Karpas-422 (cell line): Measurements from ENCODE around the gene CDKN2B-AS1. TPM values are rescaled to one million over a fixed set of nuclear protein-coding genes. Genes with fewer than 3 reads are reported as not detected.
"Not testable (repeated sequence)": the region's sequence is repeated elsewhere in the genome, so short reads cannot be mapped to it uniquely, and the experiment has no call there.

ENCODE experiments used
- DNase-seq: peaks from one replicate; pipeline ENCODE4 v3.0.0-alpha.2; 2015
- H2AFZ ChIP-seq: fragments of 200-600 bp; sonication (generic); 2 replicates; pipeline ENCODE4 v1.6.1; 2014; ENCODE audit warnings: antibody characterized with exemption, low read length, mixed read lengths
- H3K27ac ChIP-seq: fragments of 200-600 bp; sonication (generic); 2 replicates; pipeline ENCODE4 v1.5.1; 2014; ENCODE audit warnings: mild to moderate bottlenecking, low read length, moderate library complexity
- H3K27me3 ChIP-seq: fragments of 200-600 bp; sonication (generic); 2 replicates; pipeline ENCODE4 v1.6.1; 2014; ENCODE audit warnings: low read length, mixed read lengths
- H3K36me3 ChIP-seq: fragments of 200-600 bp; sonication (generic); 2 replicates; pipeline ENCODE4 v1.6.1; 2014; ENCODE audit warnings: low read length, mixed read lengths; ENCODE audit not compliant: insufficient read depth
- H3K4me1 ChIP-seq: fragments of 200-600 bp; sonication (generic); 2 replicates; pipeline ENCODE4 v1.6.1; 2014; ENCODE audit warnings: mild to moderate bottlenecking, low read length, mixed read lengths
- H3K4me2 ChIP-seq: fragments of 200-600 bp; sonication (generic); 2 replicates; pipeline ENCODE4 v1.6.1; 2014; ENCODE audit warnings: low read length, low read depth, mild to moderate bottlenecking; ENCODE audit not compliant: poor library complexity, severe bottlenecking
- H3K4me3 ChIP-seq: fragments of 200-600 bp; sonication (generic); 2 replicates; pipeline ENCODE4 v1.5.1; 2014; ENCODE audit warnings: mild to moderate bottlenecking, antibody characterized with exemption, low read length, mixed read lengths
- H3K79me2 ChIP-seq: fragments of 200-600 bp; sonication (generic); 2 replicates; pipeline ENCODE4 v1.6.1; 2014; ENCODE audit warnings: mild to moderate bottlenecking, low read length, mixed read lengths
- H3K9ac ChIP-seq: fragments of 200-600 bp; sonication (generic); 2 replicates; pipeline ENCODE4 v1.6.0; 2014; ENCODE audit warnings: low read length
- H3K9me2 ChIP-seq: fragments of 200-600 bp; sonication (generic), shearing (Covaris generic); replicated peaks from 2 replicates; pipeline ENCODE4 v1.6.0; 2014; ENCODE audit warnings: mild to moderate bottlenecking, low read length, moderate library complexity; ENCODE audit not compliant: insufficient read depth
- H3K9me3 ChIP-seq: fragments of 300-700, 200-600 bp; sonication (generic); 2 replicates; pipeline ENCODE4 v1.6.1; 2014; ENCODE audit warnings: low read length, mixed read lengths
- H4K20me1 ChIP-seq: fragments of 200-600 bp; sonication (generic); 2 replicates; pipeline ENCODE4 v1.6.1; 2014; ENCODE audit warnings: mild to moderate bottlenecking, antibody characterized with exemption, low read length, low read depth; ENCODE audit not compliant: insufficient read depth
- total RNA-seq: library from RNA; depleted of rRNA; stranded (reverse); fragments of >200 nt; shearing (Covaris generic); gene quantifications from 2 replicates; pipeline ENCODE4 v1.2.3, GENCODE V29; 2014; ENCODE audit warnings: low replicate concordance

Gene CDKN2B-AS1
- total RNA-seq, 1 experiment from 2014 or later, result 35.3 TPM

DNA sequence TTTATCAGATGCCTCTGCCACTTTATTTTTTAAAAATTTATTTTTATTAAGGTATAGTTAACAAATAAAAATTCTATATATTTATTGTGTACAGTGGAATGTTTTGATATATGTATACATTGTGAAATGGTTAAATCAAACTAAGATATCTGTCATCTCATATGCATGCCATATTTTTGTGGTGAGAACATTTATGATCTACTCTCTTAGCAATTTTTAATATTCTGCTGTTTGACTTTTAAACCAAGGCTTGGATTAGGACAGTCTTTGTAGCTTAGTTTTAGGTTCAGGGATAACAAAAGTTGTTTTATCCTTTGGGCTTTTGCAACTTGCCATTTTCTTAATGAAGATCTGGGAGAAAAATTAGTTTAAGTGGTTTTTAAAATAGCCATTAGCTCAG is 60.5 kb downstream of the CDKN2B-AS1 start:
- Histone ChIP-seq H3K4me3 (no peak overlapping the region), H3K79me2 (no peaks in the 10 kb centered on the region), H3K27ac (no peak overlapping the region), H4K20me1 (no peaks in the 10 kb centered on the region), H3K27me3 (no peaks in the 10 kb centered on the region), H3K9me3 (no peaks in the 10 kb centered on the region), H3K4me2 (no peak overlapping the region), H2AFZ (no peak overlapping the region), H3K36me3 (peaks cover 29% of the 10 kb centered on the region), H3K4me1 (peaks cover 2% of the 10 kb centered on the region; the same call in 1 of the 2 replicates), H3K9me2 (no peaks in the 10 kb centered on the region), H3K9ac (no peak overlapping the region)
- no peak for DNase-seq

DNA sequence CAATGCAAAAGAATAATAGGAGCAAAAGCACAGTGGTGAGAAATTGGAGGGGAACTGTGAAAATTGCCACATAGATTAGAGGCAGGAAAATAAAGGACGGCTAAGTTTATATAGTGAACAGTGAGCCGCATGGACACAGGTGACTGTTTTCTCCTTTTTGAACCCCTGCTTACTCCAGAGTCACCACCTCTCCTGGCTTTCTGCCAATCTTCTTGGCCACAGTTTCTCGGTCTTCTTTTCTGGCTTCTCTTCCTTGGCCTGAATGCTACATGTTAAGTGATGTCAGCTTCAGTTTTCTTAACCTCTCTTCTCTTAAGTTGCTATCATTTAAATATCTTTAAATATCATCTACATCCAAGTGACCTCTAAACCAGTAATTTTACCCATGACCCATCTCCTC is 61.8 kb downstream of the CDKN2B-AS1 start:
- Histone ChIP-seq H3K4me2 (no peak overlapping the region), H2AFZ (no peak overlapping the region), H3K36me3 (peaks cover 27% of the 10 kb centered on the region), H3K79me2 (no peaks in the 10 kb centered on the region), H3K9ac (no peak overlapping the region), H3K27ac (no peak overlapping the region), H3K9me2 (no peaks in the 10 kb centered on the region), H3K4me3 (no peak overlapping the region), H3K4me1 (peaks cover 2% of the 10 kb centered on the region; the same call in 1 of the 2 replicates), H3K9me3 (no peaks in the 10 kb centered on the region), H4K20me1 (no peaks in the 10 kb centered on the region), H3K27me3 (no peaks in the 10 kb centered on the region)
- no peak for DNase-seq

DNA sequence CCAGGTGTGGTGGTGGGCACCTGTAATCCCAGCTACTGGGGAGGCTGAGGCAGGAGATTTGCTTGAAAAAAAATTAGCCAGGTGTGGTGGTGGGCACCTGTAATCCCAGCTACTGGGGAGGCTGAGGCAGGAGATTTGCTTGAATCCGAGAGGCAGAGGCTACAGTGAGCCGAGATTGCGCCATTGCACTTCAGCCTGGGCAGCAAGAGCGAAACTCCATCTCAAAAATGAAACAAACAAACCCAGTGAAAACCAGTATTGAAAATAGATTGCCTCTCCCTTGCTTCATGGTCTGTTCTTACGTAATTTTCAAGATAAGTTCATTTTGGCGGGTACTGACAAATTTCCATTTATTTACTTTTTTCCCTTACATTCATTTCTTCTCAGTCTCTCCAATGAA is 63.4 kb downstream of the CDKN2B-AS1 start:
- peaks cover 27% of the 10 kb centered on the region for H3K36me3 ChIP-seq
- H3K9ac ChIP-seq, H4K20me1 ChIP-seq, H3K27me3 ChIP-seq, H3K9me3 ChIP-seq, H3K4me1 ChIP-seq, DNase-seq, H3K4me3 ChIP-seq, H3K9me2 ChIP-seq, H3K27ac ChIP-seq, H3K4me2 ChIP-seq, H3K79me2 ChIP-seq, H2AFZ ChIP-seq: not testable (repeated sequence)

DNA sequence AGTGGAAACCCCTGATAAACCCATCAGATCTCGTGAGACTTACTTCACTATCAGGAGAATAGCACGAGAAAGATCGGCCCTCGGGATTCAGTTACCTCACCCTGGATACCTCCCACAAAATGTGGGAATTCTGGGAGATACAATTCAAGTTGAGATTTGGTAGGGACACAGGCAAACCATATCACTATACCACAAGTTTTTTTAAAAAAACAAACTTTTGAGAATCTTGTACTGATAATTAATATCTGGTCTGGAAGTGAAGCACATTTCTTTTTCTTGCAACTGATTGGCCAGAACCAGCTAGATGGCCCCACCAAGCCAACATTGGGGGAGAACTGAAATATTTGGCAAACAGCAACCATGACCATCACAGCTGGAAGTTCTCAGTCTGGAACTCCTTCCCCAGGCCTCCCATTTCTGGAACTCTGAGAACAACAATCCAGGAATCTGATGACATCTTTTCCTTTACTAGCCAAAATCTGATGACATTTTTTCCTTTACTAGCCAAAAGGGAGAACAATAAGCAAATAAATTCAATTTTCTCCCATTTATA is 66.3 kb downstream of the CDKN2B-AS1 start:
- no peaks in the 10 kb centered on the region for H3K9me3 ChIP-seq
- no peak for DNase-seq
- H3K4me2 ChIP-seq, result no peak overlapping the region
- H3K36me3 ChIP-seq, result peaks cover 17% of the 10 kb centered on the region
- no peaks in the 10 kb centered on the region for H3K79me2 ChIP-seq
- H4K20me1 ChIP-seq, result no peaks in the 10 kb centered on the region
- no peak overlapping the region for H3K27ac ChIP-seq
- H3K4me3 ChIP-seq, result no peak overlapping the region
- H2AFZ ChIP-seq, result no peak overlapping the region
- no peak overlapping the region for H3K9ac ChIP-seq
- no peaks in the 10 kb centered on the region for H3K9me2 ChIP-seq
- peaks cover 2% of the 10 kb centered on the region; the same call in 1 of the 2 replicates for H3K4me1 ChIP-seq
- H3K27me3 ChIP-seq, result no peaks in the 10 kb centered on the region

DNA sequence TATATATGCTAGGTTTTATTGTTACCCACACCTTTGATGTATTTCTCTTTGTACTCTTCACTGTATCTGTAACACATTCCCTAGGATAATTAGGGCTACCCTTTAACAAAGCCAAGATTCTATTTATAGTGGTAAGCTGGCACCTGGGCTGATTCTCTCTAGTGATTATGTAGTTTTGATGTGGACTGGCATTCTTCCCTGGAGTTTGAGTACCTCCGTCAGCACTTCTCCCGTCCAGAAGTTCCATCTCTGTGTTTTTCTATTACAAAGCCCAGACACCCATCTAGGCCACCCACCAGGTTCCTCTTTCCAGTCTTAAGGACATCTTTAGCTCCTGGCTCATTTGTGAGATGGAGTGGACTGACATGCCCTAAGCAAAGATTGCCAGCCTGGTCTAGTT is 70.4 kb downstream of the CDKN2B-AS1 start:
- Histone ChIP-seq H3K9me3 (no peaks in the 10 kb centered on the region), H3K4me3 (no peak overlapping the region), H3K27me3 (no peaks in the 10 kb centered on the region), H3K4me2 (no peak overlapping the region), H2AFZ (no peak overlapping the region), H3K4me1 (no peaks in the 10 kb centered on the region), H3K9ac (no peak overlapping the region), H3K79me2 (no peaks in the 10 kb centered on the region), H3K9me2 (no peaks in the 10 kb centered on the region), H4K20me1 (no peaks in the 10 kb centered on the region), H3K36me3 (no peaks in the 10 kb centered on the region), H3K27ac (no peak overlapping the region)
- no peak for DNase-seq

DNA sequence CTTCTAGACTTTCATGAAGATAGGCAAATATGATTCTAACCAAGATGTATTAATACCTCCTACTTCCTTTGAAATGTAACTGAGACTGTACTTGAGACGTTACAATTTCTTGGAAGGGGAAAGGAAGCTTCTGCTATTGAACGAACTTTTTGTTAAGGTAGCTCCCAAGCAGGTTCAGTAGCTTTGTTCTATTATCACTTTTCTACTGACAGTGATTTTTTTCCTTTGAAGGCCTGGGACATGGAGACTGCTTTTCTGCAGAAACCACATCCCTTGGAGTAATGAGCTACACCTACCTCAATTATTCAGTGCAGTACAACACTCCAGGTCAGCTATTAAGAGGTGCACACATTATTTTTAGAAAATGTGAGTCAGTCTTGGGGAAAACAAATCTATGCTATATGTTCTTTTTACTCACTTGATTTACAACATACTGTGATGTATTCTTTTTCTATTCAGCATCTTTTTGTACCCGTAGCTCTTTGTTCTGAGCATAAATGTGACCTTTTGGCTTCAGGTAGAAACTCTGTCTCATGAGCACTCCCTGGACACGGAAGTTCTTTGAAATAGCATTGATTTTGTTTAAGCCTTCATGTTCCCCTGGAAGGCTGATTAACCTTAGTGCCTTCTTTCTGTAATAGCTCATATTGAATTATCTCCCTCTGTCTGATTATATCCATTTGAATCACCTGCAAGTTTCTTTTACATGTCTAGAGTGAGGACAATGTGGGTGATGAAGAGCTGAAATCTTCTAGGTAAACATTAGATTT is 71.0 kb downstream of the CDKN2B-AS1 start:
- H3K4me2 ChIP-seq, result no peak overlapping the region
- H2AFZ ChIP-seq, result no peak overlapping the region
- H3K9me3 ChIP-seq, result no peaks in the 10 kb centered on the region
- H3K4me1 ChIP-seq, result no peaks in the 10 kb centered on the region
- no peak for DNase-seq
- H3K79me2 ChIP-seq, result no peaks in the 10 kb centered on the region
- no peak overlapping the region for H3K27ac ChIP-seq
- no peaks in the 10 kb centered on the region for H3K36me3 ChIP-seq
- no peaks in the 10 kb centered on the region for H4K20me1 ChIP-seq
- no peak overlapping the region for H3K9ac ChIP-seq
- no peak overlapping the region for H3K4me3 ChIP-seq
- H3K27me3 ChIP-seq, result no peaks in the 10 kb centered on the region
- H3K9me2 ChIP-seq, result no peaks in the 10 kb centered on the region

DNA sequence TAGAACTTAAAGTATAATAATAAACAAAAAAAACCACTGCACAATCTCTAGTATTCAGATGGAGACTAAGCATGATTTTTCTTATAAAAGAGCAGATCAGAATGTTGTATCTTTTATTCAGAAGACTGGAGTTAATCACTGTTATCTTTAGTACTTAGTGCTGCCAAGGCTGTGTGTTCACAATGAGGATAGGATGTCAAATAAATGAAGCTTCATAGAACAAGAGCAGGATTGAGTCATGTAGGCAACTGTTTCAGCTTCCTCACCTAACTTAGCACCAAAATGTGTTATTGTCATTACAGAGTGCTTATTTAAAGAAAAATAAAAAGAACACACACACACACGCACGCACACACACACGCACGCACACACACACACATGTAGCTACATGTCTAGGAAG is 72.6 kb downstream of the CDKN2B-AS1 start:
- no peak overlapping the region for H3K9ac ChIP-seq
- H3K9me3 ChIP-seq, result no peaks in the 10 kb centered on the region
- no peaks in the 10 kb centered on the region for H3K4me1 ChIP-seq
- H3K9me2 ChIP-seq, result no peaks in the 10 kb centered on the region
- H3K36me3 ChIP-seq, result no peaks in the 10 kb centered on the region
- H3K27me3 ChIP-seq, result no peaks in the 10 kb centered on the region
- H4K20me1 ChIP-seq, result no peaks in the 10 kb centered on the region
- no peak overlapping the region for H3K27ac ChIP-seq
- H2AFZ ChIP-seq, result no peak overlapping the region
- H3K79me2 ChIP-seq, result no peaks in the 10 kb centered on the region
- no peak overlapping the region for H3K4me2 ChIP-seq
- no peak for DNase-seq
- no peak overlapping the region for H3K4me3 ChIP-seq

DNA sequence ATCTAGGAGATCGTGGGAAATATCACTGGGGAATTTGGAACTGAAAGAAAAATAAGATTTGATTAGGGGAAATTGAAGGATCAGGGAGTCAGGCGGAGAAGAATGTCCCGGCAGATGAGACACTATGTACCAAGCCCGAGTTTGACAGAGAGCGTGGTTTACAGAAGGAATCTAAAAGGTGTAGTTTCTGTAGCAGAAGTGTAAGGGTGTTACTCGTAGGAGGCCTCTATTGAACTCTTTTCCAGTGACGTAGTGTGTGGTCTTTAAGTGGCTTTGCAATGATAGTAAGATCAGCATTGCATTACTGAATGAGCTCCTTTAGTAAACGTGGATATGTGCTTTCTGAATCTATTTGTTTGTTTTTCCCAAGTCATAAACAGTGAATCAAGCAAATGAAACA is 73.8 kb downstream of the CDKN2B-AS1 start:
- Histone ChIP-seq H3K4me2 (no peak overlapping the region), H3K36me3 (no peaks in the 10 kb centered on the region), H3K4me1 (no peaks in the 10 kb centered on the region), H3K9ac (no peak overlapping the region), H3K9me2 (no peaks in the 10 kb centered on the region), H3K9me3 (no peaks in the 10 kb centered on the region), H4K20me1 (no peaks in the 10 kb centered on the region), H3K79me2 (no peaks in the 10 kb centered on the region), H3K27me3 (no peaks in the 10 kb centered on the region), H3K27ac (no peak overlapping the region), H3K4me3 (no peak overlapping the region), H2AFZ (no peak overlapping the region)
- no peak for DNase-seq
